ENCODE data around the gene IDUA. TPM values are rescaled to one million over a fixed set of nuclear protein-coding genes. Genes with fewer than 3 reads are reported as not detected.

IDUA gene
- total and polyA plus RNA-seq, 10 of the 15 experiments (the other 5 are each of a cell fraction or from before 2014, with no cell fraction given), result 0.05 to 7.6 (median 1.4) TPM; not detected in 1

GRCh38 chr4:972651-973424 lies 14.0 kb upstream of the IDUA start:
- H3K4me3 ChIP-seq, result peak overlapping the region; percentile 75
- CTCF ChIA-PET, result no interaction called here
- H3K9ac ChIP-seq (ENCODE audit: control insufficient read depth, insufficient read depth, low read length), result peak overlapping the region; percentile 56; the same call in 1 of the 2 replicates
- WGBS (ENCODE audit: insufficient coverage, insufficient replicate concordance, low lambda C conversion rate, missing lambda C conversion rate), result 5% methylated on average over 44 of the region's 65 CpGs
- H2AFZ ChIP-seq (ENCODE audit: control insufficient read depth, low read depth, low read length), result peak overlapping the region; percentile 51
- H3K36me3 ChIP-seq (ENCODE audit: control insufficient read depth in 2 of 2, insufficient read depth in 2 of 2, low read length in 1 of 2), result no peaks in the 10 kb centered on the region
- H3K79me2 ChIP-seq (ENCODE audit: control insufficient read depth, insufficient read depth, low read length), result no peaks in the 10 kb centered on the region
- no peak overlapping the region for H3K27ac ChIP-seq (ENCODE audit: control insufficient read depth, insufficient read depth)
- FAIRE-seq, result no peak
- SMC1A ChIA-PET (ENCODE audit: uncharacterized antibody, unreplicated experiment), result no interaction called here
- no peaks in the 10 kb centered on the region; the same call in 2 of the 3 replicates for H3K9me3 ChIP-seq (replicated peaks; ENCODE audit: control insufficient read depth, insufficient read depth, low read length)
- H3K27me3 ChIP-seq (replicated peaks in 1 of 2; ENCODE audit: control insufficient read depth in 2 of 2, insufficient read depth in 2 of 2, low read length in 1 of 2), result no peaks in the 10 kb centered on the region
- no peaks in the 10 kb centered on the region for H4K20me1 ChIP-seq (ENCODE audit: control insufficient read depth, insufficient read depth)
- DNase-seq (ENCODE audit: low read depth, low spot score), result no peak
- peak; percentile 65 for ATAC-seq
- intact Hi-C loops (cut with micrococcal nuclease; ENCODE audit: unreplicated experiment), result loop anchor here (5.0 kb wide), 1 partner anchor 36 kb away; no protein-coding TSS in a partner anchor
- peaks cover 5% of the 10 kb centered on the region; the same call in 1 of the 2 replicates for H3K4me1 ChIP-seq (ENCODE audit: control insufficient read depth, insufficient read depth, low read length)
- in situ Hi-C loops (cut with MboI), result no loop called here
- POLR2A ChIA-PET, result interaction anchor here (0.9 to 1.7 kb wide), 3 partner anchors 14 to 38 kb away, joined by 3 to 4 read pairs (median 3); partner anchors contain the start of gene IDUA
- no TSS peak for BruUV-seq (replicated peaks)
- TF ChIP-seq CHD2 (IDR thresholded peaks at IDR 0.05; ENCODE audit: borderline replicate concordance, low read depth, low read length) (no peak), DPF2 (IDR thresholded peaks at IDR 0.05) (0 out of 2 replicates have a peak, but pooled peaks have one; percentile 19), IKZF1 (conservative IDR thresholded peaks at IDR 0.05) (peak; percentile 31), EGR1 (IDR thresholded peaks at IDR 0.05; ENCODE audit: borderline replicate concordance in 1 of 2, low read depth in 2 of 2, low read length in 2 of 2) (peak in 1 of 2 experiments; percentile 59; a peak in 1 of 3 replicates)
- H3K4me2 ChIP-seq (ENCODE audit: control insufficient read depth, insufficient read depth), result peak overlapping the region; percentile 98
- RAD21 ChIA-PET (ENCODE audit: unreplicated experiment), result no interaction called here

Measured in GM12878 (cell line).